ENCODE data around the gene ADAM12.

GRCh38 chr10:126420567-126421300, 32.5 kb upstream of the ADAM12 start:
- TF ChIP-seq POLR2AphosphoS5 (IDR thresholded peaks at IDR 0.05), result no peak
- TF ChIP-seq CTCF (IDR thresholded peaks at IDR 0.05), result no peak
- TF ChIP-seq POLR2A (IDR thresholded peaks at IDR 0.05), result no peak

Measured in sigmoid colon (tissue), 4 donors.